ENCODE results near the gene EEPD1. TPM values are rescaled to one million over a fixed set of nuclear protein-coding genes. Genes with fewer than 3 reads are reported as not detected.
"Not testable (repeated sequence)": the region's sequence is repeated elsewhere in the genome, so short reads cannot be mapped to it uniquely, and the experiment has no call there.

EEPD1 gene
- total RNA-seq, 1 donor from 2014 or later, result 0.64 TPM

DNA sequence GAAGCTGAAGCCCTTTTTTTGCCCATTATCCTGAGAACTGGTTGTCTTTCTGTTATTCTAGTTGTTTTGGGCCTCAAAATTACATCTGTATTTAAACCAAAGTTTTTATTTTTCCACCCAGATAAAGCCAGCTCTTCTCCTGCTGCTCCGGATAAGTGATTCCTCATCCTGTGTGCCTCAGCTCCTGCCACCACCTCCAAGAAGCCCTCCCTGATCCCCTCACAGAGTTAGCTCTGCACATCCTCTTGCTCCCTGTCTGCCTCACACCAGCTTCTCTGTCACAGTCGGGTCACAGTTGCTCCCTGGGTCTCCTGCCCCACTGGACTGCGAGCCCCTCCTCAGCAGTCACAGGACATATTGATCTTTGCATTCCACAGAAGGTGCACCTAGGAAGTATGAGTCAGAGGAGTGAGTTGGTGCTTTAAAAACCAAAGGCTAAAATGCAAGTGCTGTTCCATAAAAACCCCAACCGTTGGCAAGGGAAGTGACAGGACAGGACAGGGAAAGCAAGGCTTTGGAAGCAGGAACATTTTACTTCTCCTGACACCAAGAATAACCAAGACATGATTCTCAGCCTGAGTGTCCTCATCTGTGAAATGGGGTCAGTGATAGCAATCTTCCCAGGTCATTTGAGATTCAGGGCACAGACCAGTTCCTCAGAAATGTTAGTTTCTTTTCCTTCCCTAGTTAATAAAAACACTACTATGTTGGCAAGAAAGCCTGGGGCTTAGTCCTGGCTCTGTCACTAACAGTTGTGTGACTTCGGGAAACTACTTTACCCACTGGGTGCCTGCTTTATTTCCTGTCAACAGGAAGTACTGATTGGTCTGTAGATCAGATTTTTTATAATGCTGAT lies 36.5 kb upstream of the EEPD1 start:
- POLR2A ChIA-PET, result no interaction called here
- H3K4me1 Mint-ChIP-seq, result no peaks in the 10 kb centered on the region
- CTCF ChIA-PET, result no interaction called here
- no peak overlapping the region for H3K27ac Mint-ChIP-seq
- no peak for DNase-seq
- intact Hi-C loops (cut with micrococcal nuclease), result no loop called here
- TF ChIP-seq, protein P1, sequence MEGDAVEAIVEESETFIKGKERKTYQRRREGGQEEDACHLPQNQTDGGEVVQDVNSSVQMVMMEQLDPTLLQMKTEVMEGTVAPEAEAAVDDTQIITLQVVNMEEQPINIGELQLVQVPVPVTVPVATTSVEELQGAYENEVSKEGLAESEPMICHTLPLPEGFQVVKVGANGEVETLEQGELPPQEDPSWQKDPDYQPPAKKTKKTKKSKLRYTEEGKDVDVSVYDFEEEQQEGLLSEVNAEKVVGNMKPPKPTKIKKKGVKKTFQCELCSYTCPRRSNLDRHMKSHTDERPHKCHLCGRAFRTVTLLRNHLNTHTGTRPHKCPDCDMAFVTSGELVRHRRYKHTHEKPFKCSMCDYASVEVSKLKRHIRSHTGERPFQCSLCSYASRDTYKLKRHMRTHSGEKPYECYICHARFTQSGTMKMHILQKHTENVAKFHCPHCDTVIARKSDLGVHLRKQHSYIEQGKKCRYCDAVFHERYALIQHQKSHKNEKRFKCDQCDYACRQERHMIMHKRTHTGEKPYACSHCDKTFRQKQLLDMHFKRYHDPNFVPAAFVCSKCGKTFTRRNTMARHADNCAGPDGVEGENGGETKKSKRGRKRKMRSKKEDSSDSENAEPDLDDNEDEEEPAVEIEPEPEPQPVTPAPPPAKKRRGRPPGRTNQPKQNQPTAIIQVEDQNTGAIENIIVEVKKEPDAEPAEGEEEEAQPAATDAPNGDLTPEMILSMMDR (IDR thresholded peaks at IDR 0.05), result no peak
- no peak overlapping the region for H3K4me3 Mint-ChIP-seq
- peaks cover 9% of the 10 kb centered on the region for H3K27me3 Mint-ChIP-seq
- no peak for ATAC-seq (ENCODE audit: low read depth)
- no peaks in the 10 kb centered on the region for H3K36me3 Mint-ChIP-seq (ENCODE audit: low read depth)
- H3K9me3 Mint-ChIP-seq, result no peaks in the 10 kb centered on the region

DNA sequence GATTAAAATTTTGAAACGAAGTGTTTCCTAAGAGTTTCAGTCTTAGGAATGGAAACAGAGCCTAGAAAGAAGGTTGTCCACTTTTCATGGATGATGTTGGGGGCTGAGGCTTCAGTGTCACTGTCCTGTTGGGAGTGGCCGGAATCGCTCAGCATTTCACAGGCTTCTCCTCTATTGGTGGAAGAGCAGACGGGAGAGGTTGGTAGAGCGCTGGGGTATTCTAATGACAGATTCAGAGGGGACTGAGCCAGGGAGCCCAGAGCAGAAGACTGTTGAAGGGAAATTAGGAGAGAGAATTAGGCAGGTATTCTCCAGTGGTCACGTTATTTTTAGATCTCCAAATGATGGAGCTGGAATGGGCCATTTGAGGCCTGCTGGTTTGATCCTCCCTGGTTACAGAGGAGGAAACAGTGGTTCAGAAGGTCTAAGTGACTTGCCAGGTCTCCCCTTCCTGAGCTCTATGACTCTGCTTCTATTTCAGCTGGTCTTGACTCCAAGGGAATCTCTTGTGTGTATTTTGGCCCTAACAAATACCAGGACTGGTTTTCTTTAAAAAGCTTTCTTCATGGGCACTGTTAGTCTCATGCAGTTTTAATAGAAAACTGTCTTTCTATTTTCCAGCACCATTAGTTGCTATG lies 35.7 kb upstream of the EEPD1 start:
- no peak overlapping the region for H3K27ac Mint-ChIP-seq
- DNase-seq, result no peak
- no peaks in the 10 kb centered on the region for H3K9me3 Mint-ChIP-seq
- CTCF ChIA-PET, result no interaction called here
- H3K36me3 Mint-ChIP-seq (ENCODE audit: low read depth), result no peaks in the 10 kb centered on the region
- no peaks in the 10 kb centered on the region for H3K4me1 Mint-ChIP-seq
- ATAC-seq (ENCODE audit: low read depth), result no peak
- H3K4me3 Mint-ChIP-seq, result no peak overlapping the region
- peaks cover 9% of the 10 kb centered on the region for H3K27me3 Mint-ChIP-seq
- intact Hi-C loops (cut with micrococcal nuclease), result no loop called here
- TF ChIP-seq, protein P1 (IDR thresholded peaks at IDR 0.05), result no peak
- POLR2A ChIA-PET, result no interaction called here

GRCh38 chr7:36118344-36118743 lies 34.7 kb upstream of the EEPD1 start:
- POLR2A ChIA-PET, result no interaction called here
- no peak overlapping the region for H3K27ac Mint-ChIP-seq

DNA sequence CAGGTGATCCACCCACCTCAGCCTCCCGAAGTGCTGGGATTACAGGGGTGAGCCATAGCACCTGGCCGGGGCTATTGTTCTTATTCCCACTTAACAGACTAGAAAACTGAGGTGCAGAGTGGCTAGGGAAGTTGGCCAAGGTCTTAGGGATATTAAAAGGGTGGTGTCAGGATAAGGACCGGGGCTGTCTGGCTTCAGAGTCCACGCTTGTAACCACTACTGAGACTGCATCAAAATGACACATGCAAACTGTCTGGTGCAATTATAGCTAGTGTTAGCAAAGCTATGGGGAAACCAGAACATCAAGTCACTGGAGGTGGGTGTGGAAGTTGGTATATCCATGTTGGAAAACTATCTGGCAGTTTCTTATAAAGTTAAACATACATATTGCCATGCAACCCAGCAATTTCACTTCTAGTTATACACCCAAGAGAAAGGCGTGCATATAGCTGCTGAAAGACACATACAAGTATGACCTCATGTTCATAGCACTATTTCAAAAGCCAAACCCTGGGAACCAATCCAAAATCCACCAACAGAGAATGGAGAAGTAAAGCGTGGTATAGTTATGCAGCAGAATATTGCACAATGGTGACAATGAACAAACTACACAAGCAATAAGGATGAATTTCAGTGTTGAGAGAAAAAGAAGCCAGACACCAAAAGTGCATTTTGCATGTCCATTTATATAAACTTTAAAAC lies 33.9 kb upstream of the EEPD1 start:
- Mint-ChIP-seq H3K27me3 (peaks cover 9% of the 10 kb centered on the region), H3K4me1 (no peaks in the 10 kb centered on the region), H3K4me3 (no peak overlapping the region), H3K9me3 (no peaks in the 10 kb centered on the region), H3K36me3 (ENCODE audit: low read depth) (no peaks in the 10 kb centered on the region), H3K27ac (no peak overlapping the region)
- intact Hi-C loops (cut with micrococcal nuclease), result no loop called here
- ChIA-PET CTCF (no interaction called here), POLR2A (no interaction called here)
- TF ChIP-seq, protein P1 (IDR thresholded peaks at IDR 0.05), result no peak
- no peak for ATAC-seq (ENCODE audit: low read depth)
- DNase-seq, result no peak

More at GRCh38 chr7:36118344-36118743, 34.7 kb upstream of the EEPD1 start:
- DNase-seq (no peak), ATAC-seq (ENCODE audit: low read depth) (no peak)
- Mint-ChIP-seq H3K36me3 (ENCODE audit: low read depth) (no peaks in the 10 kb centered on the region), H3K27me3 (peaks cover 9% of the 10 kb centered on the region), H3K4me3 (no peak overlapping the region), H3K4me1 (no peaks in the 10 kb centered on the region), H3K9me3 (no peaks in the 10 kb centered on the region)
- CTCF ChIA-PET, result no interaction called here
- TF ChIP-seq, protein P1 (IDR thresholded peaks at IDR 0.05), result no peak
- intact Hi-C loops (cut with micrococcal nuclease), result no loop called here

DNA sequence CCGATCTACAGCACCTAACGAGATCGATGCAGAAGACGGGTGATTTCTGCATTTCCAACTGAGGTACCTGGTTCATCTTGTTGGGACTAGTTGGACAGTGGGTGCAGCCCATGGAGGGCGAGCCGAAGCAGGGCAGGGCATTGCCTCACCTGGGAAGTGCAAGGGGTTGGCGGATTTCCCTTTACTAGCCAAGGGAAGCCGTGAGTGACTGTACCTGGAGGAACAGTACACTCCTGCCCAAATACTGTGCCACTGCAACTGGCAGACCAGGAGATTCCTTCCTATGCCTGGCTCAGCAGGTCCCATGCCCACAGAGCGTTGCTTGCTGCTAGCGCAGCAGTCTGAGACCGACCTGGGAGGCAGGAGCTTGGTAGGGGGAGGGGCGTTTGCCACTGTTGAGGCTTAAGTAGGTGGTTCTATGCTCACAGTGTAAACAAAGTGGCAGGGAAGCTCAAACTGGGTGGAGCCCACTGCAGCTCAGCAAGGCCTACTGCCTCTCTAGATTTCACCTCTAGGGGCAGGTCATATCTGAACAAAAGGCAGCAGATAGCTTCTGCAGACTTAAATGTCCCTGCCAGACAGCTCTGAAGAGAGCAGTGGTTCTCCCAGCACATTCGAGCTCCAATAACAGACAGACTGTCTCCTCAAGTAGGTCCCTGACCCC lies 32.9 kb upstream of the EEPD1 start:
- ATAC-seq (ENCODE audit: low read depth); H3K27ac Mint-ChIP-seq; H3K27me3 Mint-ChIP-seq; H3K4me1 Mint-ChIP-seq; CTCF ChIA-PET; H3K9me3 Mint-ChIP-seq; H3K4me3 Mint-ChIP-seq; DNase-seq; intact Hi-C loops (cut with micrococcal nuclease); H3K36me3 Mint-ChIP-seq (ENCODE audit: low read depth); POLR2A ChIA-PET: not testable (repeated sequence)

DNA sequence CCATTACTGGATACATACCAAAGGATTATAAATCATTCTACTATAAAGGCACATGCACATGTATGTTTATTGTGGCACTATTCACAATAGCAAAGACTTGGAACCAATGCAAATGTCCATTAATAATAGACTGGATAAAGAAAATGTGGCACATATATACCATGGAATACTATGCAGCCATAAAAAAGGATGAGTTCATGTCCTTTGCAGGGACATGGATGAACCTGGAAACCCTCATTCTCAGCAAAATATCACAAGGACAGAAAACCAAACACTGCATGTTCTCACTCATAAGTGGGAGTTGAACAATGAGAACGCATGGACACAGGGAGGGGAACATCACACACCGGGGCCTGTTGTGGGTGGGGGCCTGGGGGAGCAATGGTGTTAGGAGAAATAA lies 27.4 kb upstream of the EEPD1 start:
- H3K36me3 Mint-ChIP-seq (ENCODE audit: low read depth); H3K27me3 Mint-ChIP-seq; H3K4me1 Mint-ChIP-seq; DNase-seq; ATAC-seq (ENCODE audit: low read depth); intact Hi-C loops (cut with micrococcal nuclease); H3K27ac Mint-ChIP-seq; H3K9me3 Mint-ChIP-seq; H3K4me3 Mint-ChIP-seq; CTCF ChIA-PET; POLR2A ChIA-PET: not testable (repeated sequence)
